GM19438 (cell line): ENCODE measurements around the gene MRPL53.
A peak's percentile ranks its signal among the peaks of the same experiment; 100 is the strongest.
"Not testable (repeated sequence)": the region's sequence is repeated elsewhere in the genome, so short reads cannot be mapped to it uniquely, and the experiment has no call there.

Source experiments
- ATAC-seq: cut with Tn5 transposase; IDR thresholded peaks from one replicate; pipeline ENCODE4 v1.9.1; 2021; ENCODE audit warnings: low read depth; ENCODE audit not compliant: unreplicated experiment

MRPL53 gene

DNA sequence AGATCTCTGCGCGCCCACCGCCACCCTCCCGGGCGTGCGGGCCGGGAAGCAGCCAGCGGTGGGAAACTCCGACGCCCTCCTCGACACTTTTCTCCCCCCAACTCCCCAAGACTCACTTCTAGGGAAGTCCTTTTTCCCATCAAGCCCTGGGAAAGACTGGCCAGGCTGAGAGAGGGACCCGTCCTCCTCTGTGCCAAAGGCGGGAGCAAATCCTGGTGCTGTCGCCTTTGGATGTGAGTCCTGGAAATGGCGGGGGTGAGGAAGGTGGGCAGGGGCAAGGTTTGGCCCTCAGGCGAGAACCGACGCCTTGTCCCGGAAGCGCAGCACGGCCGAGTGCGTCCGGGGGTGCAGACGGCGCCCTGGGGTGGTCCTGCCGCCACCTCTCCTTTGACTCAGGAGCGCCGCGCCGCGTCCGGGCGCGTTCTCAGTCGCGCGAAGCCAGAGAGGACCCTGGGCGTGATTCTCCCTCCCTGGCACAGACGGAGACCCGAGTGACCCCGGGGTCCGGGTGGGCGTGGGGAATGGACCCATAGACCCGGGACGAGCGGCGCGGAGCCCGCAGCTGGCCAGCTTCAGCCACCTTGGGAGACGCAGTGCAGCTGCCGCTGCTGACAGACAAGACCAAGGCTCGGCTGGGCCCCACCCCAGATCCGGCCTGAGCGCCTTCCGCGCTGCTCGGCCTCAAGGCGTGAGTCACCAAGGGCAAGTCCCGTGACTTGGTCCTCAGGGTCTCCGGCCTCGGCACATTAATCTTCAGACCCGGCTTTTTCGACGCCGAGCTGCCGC lies 30.4 kb upstream of the MRPL53 start:
- ATAC-seq = peak; percentile 41

DNA sequence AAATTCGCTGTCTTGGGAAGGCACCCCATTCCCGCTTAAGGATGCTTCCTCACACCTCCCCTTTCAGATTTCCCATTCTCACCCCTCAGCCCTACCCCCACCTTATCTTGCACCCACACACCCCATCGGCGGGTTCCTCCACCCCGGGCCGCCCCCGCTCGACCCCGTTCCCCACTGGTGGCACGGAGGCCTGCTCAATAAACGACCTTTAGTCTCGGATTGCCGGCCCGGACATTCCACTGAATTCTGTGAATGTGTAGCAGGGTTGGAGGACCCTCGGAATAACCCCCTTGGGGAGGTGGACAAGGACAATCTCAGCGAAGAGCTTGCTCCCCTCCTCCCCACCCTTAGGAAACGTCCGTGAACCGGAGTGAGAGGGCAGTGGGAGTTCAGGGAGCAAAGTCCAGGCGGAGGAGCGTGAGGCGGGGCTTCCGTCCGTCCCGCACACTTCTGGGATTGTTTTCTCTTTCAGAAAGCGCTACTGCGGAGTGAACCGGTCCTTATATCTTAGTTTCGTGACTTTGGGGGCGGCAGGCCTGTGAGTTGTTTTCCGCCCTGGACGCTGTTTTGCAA lies 29.8 kb upstream of the MRPL53 start:
- no peak for ATAC-seq

DNA sequence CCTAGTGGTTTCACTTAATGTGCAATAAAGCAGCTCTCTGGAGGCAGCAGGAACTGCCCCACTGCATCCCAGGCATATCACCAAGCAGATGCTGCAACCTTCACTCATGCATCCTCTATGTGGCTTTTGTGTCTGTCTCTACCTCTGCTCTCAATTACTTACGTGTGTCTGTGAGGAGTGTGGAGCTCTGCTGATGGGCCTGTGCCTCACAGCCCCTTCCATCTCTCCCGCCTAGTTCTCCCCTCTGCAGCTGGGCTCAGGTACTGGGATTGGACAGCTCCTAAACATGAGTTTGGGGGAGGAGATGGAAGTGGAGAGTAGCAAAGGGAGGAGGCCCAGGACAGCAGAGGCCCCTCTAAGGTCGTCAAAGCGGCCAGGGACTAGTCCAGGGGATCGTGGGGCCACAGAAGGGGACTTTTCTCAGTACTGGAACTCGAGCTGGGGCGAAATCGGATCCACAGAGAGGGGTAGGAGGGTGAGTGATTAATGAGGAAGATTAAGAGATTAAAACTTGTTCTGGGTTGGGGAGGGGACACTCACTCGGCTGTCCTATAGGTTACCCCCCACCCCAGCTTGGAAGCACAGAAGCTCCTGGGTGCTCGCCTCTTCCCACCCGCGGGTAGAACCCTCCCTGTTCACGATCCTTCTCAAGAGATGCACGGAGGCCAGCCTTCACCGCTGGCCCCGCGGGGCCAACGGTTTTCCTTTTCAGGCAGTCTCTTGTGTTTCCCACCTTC lies 29.0 kb upstream of the MRPL53 start:
- ATAC-seq = no peak

DNA sequence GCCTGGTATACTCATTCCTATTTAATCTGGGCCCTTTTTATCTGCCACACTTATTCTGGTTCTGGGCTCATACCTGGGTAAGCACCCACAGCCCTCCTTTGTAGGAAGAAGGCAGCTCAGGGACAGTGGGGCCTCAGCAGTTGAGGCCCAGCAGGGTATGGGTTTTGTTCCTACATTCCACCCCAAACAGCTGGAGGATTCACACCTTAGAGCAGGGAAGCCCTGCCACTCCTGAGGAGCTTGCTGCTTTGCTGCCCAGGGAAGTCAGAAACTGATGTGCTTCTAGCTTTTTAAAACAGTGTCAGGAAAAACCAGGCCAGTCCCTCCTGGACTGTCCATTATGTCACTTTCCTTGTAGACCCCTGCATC lies 28.1 kb upstream of the MRPL53 start:
- no peak for ATAC-seq

DNA sequence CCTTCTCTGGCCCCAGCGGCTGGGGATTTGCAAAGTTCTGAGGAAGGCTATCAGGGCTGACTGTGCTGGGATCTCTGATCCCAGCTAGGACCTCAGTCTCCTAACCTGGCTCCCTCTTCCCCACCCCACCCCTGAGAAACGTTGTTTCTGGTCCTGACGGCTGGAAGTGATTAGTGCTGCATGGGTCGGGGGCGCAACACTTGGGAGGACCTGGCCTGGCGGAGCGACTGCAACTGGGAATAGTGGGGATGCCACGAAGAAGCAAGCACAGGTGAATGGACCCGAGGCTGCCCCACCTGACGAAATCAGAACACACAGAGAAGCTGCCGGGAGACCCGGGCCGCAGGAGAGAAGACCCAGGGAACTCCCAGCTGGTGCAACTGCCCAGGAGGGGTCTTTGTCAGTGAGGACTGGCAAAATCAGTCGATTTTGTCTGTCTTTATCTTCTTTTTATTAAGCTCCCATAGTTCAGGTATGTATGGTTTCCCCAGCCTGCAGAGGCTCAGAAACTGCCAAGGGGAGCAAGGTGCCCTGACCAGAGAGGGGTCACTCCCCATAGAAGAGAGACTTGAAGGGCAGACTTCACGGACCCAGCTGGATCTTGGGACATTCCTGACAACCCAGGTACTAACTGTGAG lies 27.6 kb upstream of the MRPL53 start:
- ATAC-seq = no peak

DNA sequence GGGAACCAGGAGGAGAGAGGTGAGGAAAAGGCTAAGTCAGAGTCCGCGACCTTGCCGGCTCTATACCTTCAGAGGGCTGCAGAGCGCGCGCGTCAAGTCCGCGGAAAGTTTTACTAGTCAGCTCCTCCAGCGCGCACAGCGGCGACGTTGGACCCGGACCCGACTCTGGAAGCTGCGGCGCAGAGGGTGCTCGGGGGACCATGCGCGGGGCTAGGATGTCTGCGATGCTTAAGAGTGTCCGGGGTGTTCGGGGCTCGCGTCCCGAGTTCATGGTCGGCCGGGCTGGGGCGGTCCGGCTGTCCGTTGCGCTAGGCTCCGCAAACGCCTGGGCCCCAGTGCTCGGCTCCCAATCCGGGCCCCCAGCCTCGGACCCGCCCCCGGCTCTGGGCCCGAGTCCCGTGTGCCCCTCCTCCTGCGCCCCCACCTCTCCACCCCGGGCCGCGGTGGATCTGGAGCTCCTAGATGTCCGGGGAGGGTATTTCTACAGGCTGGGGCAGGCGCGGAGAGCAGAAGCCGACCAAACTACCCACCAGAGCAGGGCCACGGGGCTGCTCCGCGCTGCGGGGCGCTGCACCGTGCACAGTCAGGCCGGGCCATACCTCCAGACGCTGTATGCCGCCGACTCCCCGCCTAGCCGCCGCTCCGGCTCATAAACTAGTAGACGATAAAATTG lies 26.9 kb upstream of the MRPL53 start, which contains the start of gene LBX2:
Gene LBX2 (minus strand): TSS at position 337 of the 673 bp plus-strand sequence. CDS start 66 bp downstream, at position 271.
- ATAC-seq = no peak

DNA sequence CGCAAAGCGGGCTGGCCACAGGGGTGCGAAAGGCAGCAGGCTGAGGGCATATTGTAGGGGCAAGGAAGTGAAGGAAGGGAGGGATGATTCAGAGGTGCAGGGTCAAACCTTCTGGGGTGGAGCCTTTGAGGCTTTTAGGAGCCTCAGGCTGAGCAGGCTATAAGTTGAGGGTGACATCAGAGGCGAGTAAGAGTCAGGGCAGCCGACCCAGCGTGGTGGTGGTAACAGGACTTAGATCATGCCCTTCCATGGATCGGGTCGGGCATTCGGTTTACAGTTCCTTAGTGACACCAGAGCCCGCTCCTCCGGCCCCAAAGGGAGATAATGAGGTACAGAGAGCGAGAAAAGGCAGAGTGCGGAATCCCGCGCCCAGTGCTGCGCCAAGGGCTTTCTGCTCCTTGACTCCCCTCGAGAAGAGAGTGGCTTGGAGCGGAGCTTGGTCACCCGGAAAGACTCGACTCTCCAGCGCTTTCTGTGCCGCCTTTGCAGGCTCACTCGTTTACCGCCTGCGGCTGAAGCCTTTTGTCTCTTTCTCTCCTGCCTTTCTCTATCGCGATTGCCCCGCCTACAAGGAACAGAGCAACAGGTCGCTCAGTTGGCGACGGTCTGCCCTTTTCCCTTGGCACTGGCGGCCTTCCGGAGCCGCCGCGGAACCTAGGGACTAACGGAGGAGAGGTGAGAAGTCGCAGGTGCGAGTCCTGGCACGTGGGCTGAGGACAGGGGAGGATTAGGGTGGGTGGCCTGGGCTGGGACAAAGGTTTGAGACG lies 26.2 kb upstream of the MRPL53 start:
- ATAC-seq = no peak

DNA sequence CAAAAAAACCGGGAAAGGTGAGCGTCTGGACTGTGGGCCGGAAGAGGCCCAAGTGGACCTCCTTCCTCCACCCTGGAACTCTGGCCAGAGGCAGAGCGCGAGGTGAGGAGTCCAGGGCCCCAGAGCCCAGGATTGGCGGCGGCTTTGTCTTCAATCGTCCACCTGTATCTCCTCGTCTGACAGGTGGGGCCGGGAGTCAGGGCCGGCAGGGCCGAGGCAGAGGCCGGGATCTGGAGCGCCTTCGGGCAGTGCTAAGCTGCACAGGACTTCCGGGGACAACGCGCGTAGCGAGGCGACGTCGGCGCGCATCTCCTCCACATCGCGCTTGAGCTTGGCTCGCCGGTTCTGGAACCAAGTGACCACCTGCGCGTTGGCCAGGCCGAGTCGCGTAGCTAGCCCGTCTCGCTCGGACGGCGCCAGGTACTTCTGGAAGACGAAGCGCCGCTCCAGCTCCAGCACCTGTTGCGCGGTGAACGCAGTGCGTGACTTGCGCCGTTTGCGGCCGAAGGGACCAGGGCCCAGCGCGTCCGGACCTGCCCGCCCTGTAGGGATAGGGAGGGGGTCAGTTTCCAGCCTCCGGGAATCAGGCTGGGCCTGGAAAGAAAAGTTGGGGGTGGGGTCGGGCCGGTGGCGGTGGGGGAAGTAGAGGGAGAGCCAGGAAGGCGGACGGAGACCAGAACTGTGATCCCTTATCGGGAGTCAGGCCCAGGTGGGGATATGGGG lies 25.5 kb upstream of the MRPL53 start:
- no peak for ATAC-seq

DNA sequence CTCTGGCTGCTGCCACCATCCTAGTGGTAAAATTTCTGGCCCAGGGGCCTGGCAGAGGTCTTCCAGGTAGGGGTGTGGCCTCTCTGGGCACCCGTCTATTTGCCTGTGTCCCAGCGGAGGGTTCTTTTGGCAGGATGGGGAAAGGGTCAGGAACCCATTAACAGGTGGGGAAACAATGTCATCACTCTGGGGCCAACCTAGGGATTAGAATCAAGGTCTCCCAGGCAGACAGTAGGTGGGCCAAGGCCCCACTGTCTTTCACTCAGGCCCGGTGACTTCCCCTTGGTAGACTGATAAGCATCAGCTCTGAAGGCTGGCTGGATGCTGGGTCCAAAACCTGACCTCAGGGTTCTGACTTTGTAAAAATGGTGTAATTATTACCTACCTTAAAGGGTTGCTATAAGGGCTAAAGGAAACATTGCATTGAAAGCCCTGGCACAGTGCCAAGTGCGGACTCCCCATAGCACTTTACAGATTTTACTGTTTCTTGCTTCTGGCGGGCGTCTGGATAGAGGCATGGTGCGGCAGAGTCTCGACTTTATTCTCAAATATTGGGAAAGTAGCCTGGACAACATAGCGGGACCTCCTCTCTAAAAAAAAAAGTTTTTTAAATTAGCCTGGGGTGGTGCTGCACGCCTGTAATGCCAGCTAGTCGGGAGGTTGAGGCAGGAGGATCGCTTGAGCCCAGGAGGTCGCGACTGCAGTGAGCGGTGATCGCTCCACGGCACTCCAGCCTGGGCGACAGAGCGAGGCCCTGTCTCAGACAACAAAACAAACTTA lies 24.7 kb upstream of the MRPL53 start:
- ATAC-seq = no peak

DNA sequence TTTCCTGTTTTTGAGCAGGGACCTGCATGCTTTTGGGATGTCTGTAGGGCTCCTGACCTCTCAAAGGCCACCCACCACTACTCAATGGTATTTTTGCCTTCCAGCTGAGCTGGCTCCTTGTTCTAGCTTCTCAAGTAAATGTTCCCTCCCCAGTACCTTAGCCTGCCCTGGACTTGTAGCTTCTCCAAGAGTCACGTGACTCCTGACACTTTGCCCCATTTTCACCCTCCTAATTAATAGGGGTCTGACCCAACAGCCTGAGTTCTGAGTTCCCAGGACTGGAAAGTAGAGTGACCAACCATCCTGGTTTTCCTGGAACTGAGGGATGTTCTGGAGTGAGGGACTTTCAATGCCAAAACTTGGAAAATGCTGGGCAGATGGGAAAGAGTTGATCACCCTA lies 23.0 kb upstream of the MRPL53 start:
- ATAC-seq = no peak

DNA sequence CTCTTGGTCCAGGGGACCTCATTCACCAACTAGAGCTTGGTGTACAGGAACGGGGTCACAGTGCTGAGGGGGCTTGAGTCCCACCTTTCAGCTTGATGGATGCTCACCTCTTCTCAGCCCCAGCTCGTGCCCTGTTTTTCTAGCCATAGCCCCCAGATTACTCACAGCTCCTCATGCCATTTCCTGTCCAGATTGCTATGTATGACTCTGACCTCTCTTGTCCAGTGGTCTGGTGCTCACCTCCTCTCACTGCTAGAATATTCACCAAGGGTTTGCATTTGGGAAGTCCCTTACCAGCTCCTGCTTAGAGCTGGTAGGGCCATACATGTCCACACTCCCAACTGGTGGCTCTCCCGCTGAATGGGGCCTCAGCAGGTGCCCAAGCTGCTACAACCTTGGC lies 21.1 kb upstream of the MRPL53 start:
- ATAC-seq = no peak

DNA sequence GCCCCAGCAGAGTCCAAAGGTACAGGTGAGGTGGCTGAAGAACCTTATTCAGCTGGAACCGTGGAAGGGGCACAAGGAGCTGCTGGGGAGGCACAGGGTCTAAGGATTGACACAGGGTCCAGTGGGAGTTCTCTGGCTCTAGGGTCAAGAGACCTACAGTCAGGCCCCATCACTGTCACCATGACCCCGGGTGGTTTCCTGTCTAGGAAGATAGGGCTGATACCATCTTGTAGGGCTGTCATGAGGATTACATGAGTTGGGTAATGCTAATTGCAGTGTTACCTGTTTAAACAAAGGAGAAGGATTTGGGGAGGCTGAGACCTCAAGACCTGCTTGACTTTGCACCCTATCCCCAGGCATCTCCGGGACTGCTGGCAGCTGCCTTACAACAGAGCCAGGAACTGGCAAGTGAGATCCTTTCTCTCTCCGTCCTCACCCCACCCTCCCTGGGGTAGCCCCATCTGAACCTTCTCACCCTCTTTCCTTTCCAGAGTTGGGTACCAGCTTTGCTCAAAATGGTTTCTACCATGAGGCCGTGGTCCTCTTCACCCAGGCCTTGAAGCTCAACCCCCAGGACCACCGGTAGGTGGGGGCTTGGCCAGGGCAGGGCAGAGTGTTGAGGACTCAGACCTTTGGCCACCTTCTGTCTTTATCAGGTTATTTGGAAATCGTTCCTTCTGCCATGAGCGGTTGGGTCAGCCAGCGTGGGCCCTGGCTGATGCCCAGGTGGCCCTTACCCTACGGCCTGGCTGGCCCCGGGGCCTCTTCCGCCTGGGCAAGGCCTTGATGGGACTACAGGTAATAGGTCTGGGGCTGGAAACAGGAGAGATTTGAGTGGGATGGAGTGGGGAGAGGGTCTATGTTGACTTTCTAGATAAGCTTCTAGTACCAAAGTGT lies 19.4 kb upstream of the MRPL53 start:
- ATAC-seq = no peak

DNA sequence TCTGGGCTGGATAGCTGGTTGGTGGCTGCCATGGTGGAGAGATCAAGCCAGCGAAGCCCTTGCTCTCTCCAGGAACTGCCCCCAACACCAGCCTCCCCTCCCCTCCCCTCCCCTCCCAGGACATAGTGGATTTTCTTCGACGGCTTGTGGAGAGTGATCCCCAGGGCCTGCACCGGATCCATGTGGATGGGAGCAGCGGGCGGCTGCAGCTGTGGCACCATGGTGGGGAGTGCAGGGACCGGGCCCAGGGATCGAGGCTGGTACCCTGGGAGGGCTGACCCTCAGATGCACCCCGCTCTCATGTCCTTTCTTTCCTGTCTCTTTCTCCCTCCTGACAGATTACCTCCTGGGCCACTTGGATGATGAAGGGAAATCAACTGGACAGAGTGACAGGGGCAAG lies 17.4 kb upstream of the MRPL53 start:
- ATAC-seq = no peak

DNA sequence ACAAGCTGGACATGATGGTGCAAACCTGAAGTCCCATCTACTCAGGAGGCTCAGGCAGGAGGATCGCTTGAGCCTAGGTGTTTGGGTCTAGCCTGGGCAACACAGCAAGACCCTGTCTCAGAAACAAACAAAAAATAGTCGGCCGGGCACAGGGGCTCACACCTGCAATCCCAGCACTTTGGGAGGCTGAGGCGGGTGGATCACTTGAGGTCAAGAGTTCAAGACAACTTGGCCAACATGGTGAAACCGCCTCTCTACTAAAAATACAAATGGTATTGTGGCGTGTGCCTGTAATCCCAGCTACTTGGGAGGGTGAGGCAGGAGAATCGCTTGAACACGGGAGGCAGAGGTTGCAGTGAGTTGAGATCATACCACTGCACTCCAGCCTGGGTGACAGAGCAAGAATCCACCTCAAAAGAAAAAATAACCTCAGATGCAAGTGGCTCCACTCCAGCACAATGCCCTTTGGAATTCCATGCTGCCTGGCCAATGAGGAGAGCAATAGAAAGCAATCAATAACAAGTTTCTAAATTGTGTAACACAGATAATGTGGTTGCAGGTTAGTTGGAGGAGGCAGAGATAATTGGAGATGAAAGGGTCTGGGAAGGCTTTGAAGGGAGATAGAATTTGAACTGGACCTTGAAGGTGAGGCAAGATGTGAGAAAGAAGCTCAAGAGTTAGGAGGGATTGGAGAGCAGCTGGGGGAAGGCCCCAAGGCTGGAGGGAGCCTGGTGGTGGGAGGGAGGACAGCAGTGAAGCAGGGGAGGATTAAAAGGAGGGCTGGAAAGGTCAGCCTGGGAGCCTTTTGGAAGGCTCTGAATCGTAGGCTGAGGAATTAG lies 16.4 kb upstream of the MRPL53 start:
- no peak for ATAC-seq

DNA sequence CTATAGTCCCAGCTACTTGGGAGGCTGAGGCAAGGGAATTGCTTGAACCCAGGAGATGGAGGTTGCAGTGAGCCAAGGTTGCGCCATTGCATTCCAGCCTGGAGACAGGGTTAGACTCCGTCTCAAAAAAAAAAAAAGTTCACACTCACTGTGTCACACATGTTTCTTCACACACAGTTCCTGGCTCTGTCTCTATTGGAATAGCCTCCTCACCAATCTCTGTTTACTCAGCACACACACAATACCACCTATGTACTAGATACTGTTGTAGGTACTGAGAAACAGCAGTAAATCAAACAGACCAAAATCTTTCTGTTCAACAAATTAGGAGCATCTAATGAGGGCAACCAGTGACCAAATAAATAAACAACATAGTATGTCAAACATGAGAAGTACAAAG lies 13.7 kb upstream of the MRPL53 start:
- ATAC-seq = no peak

DNA sequence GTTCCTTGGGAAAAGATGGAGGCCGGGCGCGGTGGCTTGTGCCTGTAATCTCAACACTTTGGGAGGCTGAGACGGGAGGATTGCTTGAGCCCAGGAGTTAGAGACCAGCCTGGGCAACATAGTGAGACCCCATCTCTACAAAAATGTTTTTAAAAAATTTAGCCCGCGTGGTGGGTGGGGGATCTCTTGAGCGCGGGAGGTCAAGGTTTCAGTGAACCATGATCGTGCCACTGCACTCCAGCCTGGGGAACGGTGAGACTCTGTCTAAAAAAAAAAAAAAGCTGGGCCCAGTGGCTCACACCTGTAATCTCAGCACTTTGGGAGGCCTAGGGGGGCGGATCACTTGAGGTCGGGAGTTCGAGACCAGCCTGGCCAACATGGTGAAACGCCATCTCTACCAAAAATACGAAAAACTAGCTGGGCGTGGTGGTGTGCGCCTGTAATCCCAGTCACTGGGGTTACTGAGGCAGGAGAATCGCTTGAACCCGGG lies 11.2 kb upstream of the MRPL53 start:
- not testable (repeated sequence) for ATAC-seq
